Activated B cell treated with CpG ODN at 0.5 μM for 24 hours (primary cell): ENCODE data around the gene MGAT5. TPM values are rescaled to one million over a fixed set of nuclear protein-coding genes. Genes with fewer than 3 reads are reported as not detected.

Experiments used
- ATAC-seq: fragments of 200-7000 bp; cut with Tn5 transposase; one replicate; pipeline ENCODE4 v1.10.0; 2021; ENCODE audit warnings: low read depth, mild to moderate bottlenecking, moderate library complexity
- CTCF ChIA-PET: fragments of 350-600 bp; sonication (Branson Sonifier 250); formaldehyde crosslinking; loops from one replicate; lab custom pipeline; 2021; ENCODE audit warnings: antibody characterized with exemption; lab: Charles Lee
- POLR2A ChIA-PET: fragments of 350-600 bp; sonication (Branson Sonifier 250); formaldehyde crosslinking; loops from one replicate; lab custom pipeline; 2021; ENCODE audit warnings: antibody characterized with exemption; lab: Charles Lee
- DNase-seq: peaks from one replicate; pipeline ENCODE4 v3.0.0; 2022
- H3K27ac Mint-ChIP-seq: one replicate; pipeline ENCODE4 v1.8.0; 2020; ENCODE audit warnings: mixed read lengths
- H3K27me3 Mint-ChIP-seq: one replicate; pipeline ENCODE4 v1.8.0; 2021; ENCODE audit warnings: mixed read lengths
- H3K36me3 Mint-ChIP-seq: one replicate; pipeline ENCODE4 v1.8.0; 2021; ENCODE audit warnings: low read depth, mixed read lengths
- H3K4me1 Mint-ChIP-seq: one replicate; pipeline ENCODE4 v1.8.0; 2021; ENCODE audit warnings: mixed read lengths
- H3K4me3 Mint-ChIP-seq: one replicate; pipeline ENCODE4 v1.8.0; 2020; ENCODE audit warnings: mild to moderate bottlenecking, mixed read lengths
- H3K9me3 Mint-ChIP-seq: one replicate; pipeline ENCODE4 v1.8.0; 2020; ENCODE audit warnings: mixed read lengths
- CTCF ChIP-seq: fragments of 200-600 bp; IDR thresholded peaks from one replicate; pipeline ENCODE4 v1.8.0; 2022; ENCODE audit warnings: antibody characterized with exemption, mild to moderate bottlenecking
- intact Hi-C: fragments of 100-400 bp; cut with micrococcal nuclease; formaldehyde crosslinking; loops from one replicate; pipeline ENCODE4 v1.15.1; 2024
- total RNA-seq: library from RNA; stranded (reverse); gene quantifications from 2 replicates; pipeline ENCODE4 v1.2.3, GENCODE V29; 2022

MGAT5 gene
- total RNA-seq, 1 donor from 2014 or later = 66.7 TPM

- TF ChIP-seq CTCF = no peak
- H3K27ac Mint-ChIP-seq = no peak overlapping the region
- POLR2A ChIA-PET = no interaction called here
- ATAC-seq = no peak
- H3K9me3 Mint-ChIP-seq = no peaks in the 10 kb centered on the region
- CTCF ChIA-PET = no interaction called here
- H3K4me3 Mint-ChIP-seq = no peak overlapping the region
- intact Hi-C loops = no loop called here
- peaks cover 44% of the 10 kb centered on the region for H3K36me3 Mint-ChIP-seq
- peaks cover 89% of the 10 kb centered on the region for H3K4me1 Mint-ChIP-seq
- no peak for DNase-seq
- H3K27me3 Mint-ChIP-seq = no peaks in the 10 kb centered on the region
These were observed 56.5 kb downstream of the MGAT5 start for GRCh38 chr2:134310107-134311079.

- POLR2A ChIA-PET = no interaction called here
- Mint-ChIP-seq H3K9me3 (no peaks in the 10 kb centered on the region), H3K4me1 (peaks cover 93% of the 10 kb centered on the region), H3K4me3 (no peak overlapping the region), H3K27ac (peak overlapping the region; percentile 54), H3K36me3 (peaks cover 49% of the 10 kb centered on the region), H3K27me3 (no peaks in the 10 kb centered on the region)
- CTCF ChIA-PET = no interaction called here
- intact Hi-C loops = no loop called here
- TF ChIP-seq CTCF = no peak
- no peak for DNase-seq
- no peak for ATAC-seq
These were observed 58.6 kb downstream of the MGAT5 start for GRCh38 chr2:134312482-134312881.

GRCh38 chr2:134314202-134314601 is 60.3 kb downstream of the MGAT5 start:
- CTCF ChIA-PET = interaction anchor here (1.1 kb wide), 1 partner anchor 33 kb away, joined by 4 read pairs; no protein-coding TSS in a partner anchor
- H3K4me1 Mint-ChIP-seq = peaks cover 87% of the 10 kb centered on the region
- H3K9me3 Mint-ChIP-seq = no peaks in the 10 kb centered on the region
- no peak for TF ChIP-seq CTCF
- H3K36me3 Mint-ChIP-seq = peaks cover 58% of the 10 kb centered on the region
- DNase-seq (no peak), ATAC-seq (no peak)
- no peaks in the 10 kb centered on the region for H3K27me3 Mint-ChIP-seq
- intact Hi-C loops = loop anchor here (2.0 kb wide), 1 partner anchor 17 kb away; no protein-coding TSS in a partner anchor
- POLR2A ChIA-PET = interaction anchor here (1.2 kb wide), 1 partner anchor 36 kb away, joined by 3 read pairs; no protein-coding TSS in a partner anchor
- no peak overlapping the region for H3K4me3 Mint-ChIP-seq
- H3K27ac Mint-ChIP-seq = peak overlapping the region; percentile 46

GRCh38 chr2:134314681-134315368 is 61.0 kb downstream of the MGAT5 start:
- ChIA-PET POLR2A (interaction anchor here (0.6 kb wide), 1 partner anchor 40 kb away, joined by 14 read pairs; no protein-coding TSS in a partner anchor), CTCF (interaction anchor here (1.1 kb wide), 1 partner anchor 33 kb away, joined by 4 read pairs; no protein-coding TSS in a partner anchor)
- intact Hi-C loops = loop anchor here (2.0 to 5.0 kb wide), 2 partner anchors 16 to 37 kb away; no protein-coding TSS in a partner anchor
- Mint-ChIP-seq H3K36me3 (peaks cover 60% of the 10 kb centered on the region), H3K9me3 (no peaks in the 10 kb centered on the region), H3K4me1 (peaks cover 89% of the 10 kb centered on the region), H3K27me3 (no peaks in the 10 kb centered on the region), H3K4me3 (no peak overlapping the region), H3K27ac (peak overlapping the region; percentile 42)
- no peak for TF ChIP-seq CTCF
- ATAC-seq = no peak
- no peak for DNase-seq
